HEK293 (cell line): ENCODE results near the gene GMDS.

Source experiments
- CTCF ChIA-PET: fragments of 350-600 bp; formaldehyde crosslinking; extraction: SDS; loops from one replicate; lab custom pipeline; 2021; ENCODE audit warnings: antibody characterized with exemption; lab: Yijun Ruan, JAX
- POLR2A ChIA-PET: fragments of 300-600 bp; formaldehyde crosslinking; extraction: SDS; loops from one replicate; lab custom pipeline; 2020; ENCODE audit warnings: antibody characterized with exemption, inconsistent platforms; lab: Yijun Ruan, JAX
- H3K27ac ChIP-seq: fragments of 200-500 bp; sonication (Bioruptor generic); 2 replicates; pipeline ENCODE4 v1.5.1; 2014; ENCODE audit warnings: low read depth, low read length, control low read depth, inconsistent platforms; ENCODE audit errors: extremely low read depth
- H3K36me3 ChIP-seq, 2 experiments: fragments of 200-500 bp in 1 of 2; sonication (Bioruptor generic) in 1 of 2; 1 replicate in 1 of 2; 2 replicates in 1 of 2; pipeline ENCODE4 v1.5.1; 2014 to 2017; ENCODE audit warnings: inconsistent platforms in 2 of 2, low read length in 2 of 2; ENCODE audit not compliant: control insufficient read depth in 2 of 2, insufficient read depth in 1 of 2
- H3K4me1 ChIP-seq: fragments of 200-500 bp; sonication (Bioruptor generic); 2 replicates; pipeline ENCODE4 v1.5.1; 2014; ENCODE audit warnings: mild to moderate bottlenecking, low read length, inconsistent platforms; ENCODE audit not compliant: control insufficient read depth, insufficient read depth
- H3K4me3 ChIP-seq: 2 replicates; pipeline ENCODE4 v1.5.1; 2011; ENCODE audit warnings: low read depth, mild to moderate bottlenecking, control low read depth, low read length, moderate library complexity
- H3K9me3 ChIP-seq: fragments of 200-500 bp; sonication (Bioruptor generic); 2 replicates; pipeline ENCODE4 v1.5.1; 2014; ENCODE audit warnings: low read depth, low read length, inconsistent platforms; ENCODE audit not compliant: control insufficient read depth, insufficient read depth
- BCL11A ChIP-seq: fragments of 450-650 bp; formaldehyde crosslinking; IDR thresholded peaks from 2 replicates; pipeline ENCODE4 v1.5.1; 2016; ENCODE audit warnings: low read depth, missing biosample characterization, missing genetic modification characterization
- IKZF3 ChIP-seq: fragments of 450-650 bp; IDR thresholded peaks from 2 replicates; pipeline ENCODE4 v1.5.0; 2018; ENCODE audit warnings: missing biosample characterization, mild to moderate bottlenecking, missing genetic modification characterization, moderate library complexity
- KLF8 ChIP-seq: fragments of 450-650 bp; formaldehyde crosslinking; IDR thresholded peaks from 2 replicates; pipeline ENCODE4 v1.5.1; 2016; ENCODE audit warnings: missing biosample characterization, missing genetic modification characterization
- MYNN ChIP-seq: fragments of 450-650 bp; formaldehyde crosslinking; IDR thresholded peaks from 2 replicates; pipeline ENCODE4 v1.5.1; 2016; ENCODE audit warnings: missing biosample characterization, missing genetic modification characterization, borderline replicate concordance
- REPIN1 ChIP-seq: fragments of 450-650 bp; formaldehyde crosslinking; IDR thresholded peaks from 2 replicates; pipeline ENCODE4 v1.5.1; 2017; ENCODE audit warnings: missing biosample characterization, missing genetic modification characterization, low read depth
- SCRT2 ChIP-seq: fragments of 450-650 bp; formaldehyde crosslinking; IDR thresholded peaks from 2 replicates; pipeline ENCODE4 v1.5.1; 2016; ENCODE audit warnings: missing biosample characterization, missing genetic modification characterization
- WT1 ChIP-seq: fragments of 450-650 bp; formaldehyde crosslinking; IDR thresholded peaks from 2 replicates; pipeline ENCODE4 v1.5.1; 2016; ENCODE audit warnings: missing biosample characterization, missing genetic modification characterization
- ZBTB11 ChIP-seq: fragments of 450-650 bp; formaldehyde crosslinking; conservative IDR thresholded peaks from 2 replicates; pipeline ENCODE4 v1.5.1; 2016; ENCODE audit warnings: low read depth, missing biosample characterization, missing genetic modification characterization
- ZFP69B ChIP-seq: fragments of 450-650 bp; formaldehyde crosslinking; IDR thresholded peaks from 2 replicates; pipeline ENCODE4 v1.5.1; 2016; ENCODE audit warnings: missing biosample characterization, missing genetic modification characterization
- ZNF146 ChIP-seq: fragments of 450-650 bp; formaldehyde crosslinking; IDR thresholded peaks from 2 replicates; pipeline ENCODE4 v1.5.1; 2016; ENCODE audit warnings: missing biosample characterization, missing genetic modification characterization
- ZNF184 ChIP-seq: fragments of 450-650 bp; IDR thresholded peaks from 2 replicates; pipeline ENCODE4 v1.5.1; 2018; ENCODE audit warnings: missing biosample characterization, mild to moderate bottlenecking, missing genetic modification characterization
- ZNF214 ChIP-seq: fragments of 450-650 bp; formaldehyde crosslinking; IDR thresholded peaks from 2 replicates; pipeline ENCODE4 v1.5.1; 2017; ENCODE audit warnings: missing biosample characterization, mild to moderate bottlenecking, missing genetic modification characterization, borderline replicate concordance
- ZNF266 ChIP-seq: fragments of 450-650 bp; formaldehyde crosslinking; IDR thresholded peaks from 2 replicates; pipeline ENCODE4 v1.5.1; 2016; ENCODE audit warnings: missing biosample characterization, missing genetic modification characterization, low read depth
- ZNF514 ChIP-seq: fragments of 450-650 bp; formaldehyde crosslinking; IDR thresholded peaks from 2 replicates; pipeline ENCODE4 v1.5.1; 2016; ENCODE audit warnings: missing biosample characterization, missing genetic modification characterization
- ZNF549 ChIP-seq: fragments of 450-650 bp; IDR thresholded peaks from 2 replicates; pipeline ENCODE4 v1.5.1; 2018; ENCODE audit warnings: missing biosample characterization, missing genetic modification characterization, mild to moderate bottlenecking, inconsistent platforms, moderate library complexity
- ZNF555 ChIP-seq: fragments of 450-650 bp; formaldehyde crosslinking; conservative IDR thresholded peaks from 2 replicates; pipeline ENCODE4 v1.5.1; 2017; ENCODE audit warnings: missing biosample characterization, mild to moderate bottlenecking, missing genetic modification characterization, inconsistent platforms
- ZNF621 ChIP-seq: fragments of 450-650 bp; formaldehyde crosslinking; IDR thresholded peaks from 2 replicates; pipeline ENCODE4 v1.5.1; 2017; ENCODE audit warnings: missing biosample characterization, missing genetic modification characterization
- ZNF623 ChIP-seq: fragments of 450-650 bp; formaldehyde crosslinking; IDR thresholded peaks from 2 replicates; pipeline ENCODE4 v1.5.1; 2016; ENCODE audit warnings: missing biosample characterization, missing genetic modification characterization
- ZNF701 ChIP-seq: fragments of 450-650 bp; formaldehyde crosslinking; IDR thresholded peaks from 2 replicates; pipeline ENCODE4 v1.5.1; 2016; ENCODE audit warnings: missing biosample characterization, missing genetic modification characterization
- ZSCAN16 ChIP-seq: fragments of 450-650 bp; formaldehyde crosslinking; IDR thresholded peaks from 2 replicates; pipeline ENCODE4 v1.5.1; 2016; ENCODE audit warnings: missing biosample characterization, missing genetic modification characterization
- ZSCAN30 ChIP-seq: fragments of 450-650 bp; IDR thresholded peaks from 2 replicates; pipeline ENCODE4 v1.5.1; 2018; ENCODE audit warnings: missing biosample characterization, mild to moderate bottlenecking, missing genetic modification characterization, moderate library complexity
- TF ChIP-seq, protein P1 (sequence below): fragments of 450-650 bp; formaldehyde crosslinking; IDR thresholded peaks from 2 replicates; pipeline ENCODE4 v1.5.1; 2016; ENCODE audit warnings: missing biosample characterization, missing genetic modification characterization
- TF ChIP-seq, protein P2 (sequence below): fragments of 450-650 bp; formaldehyde crosslinking; IDR thresholded peaks from 2 replicates; pipeline ENCODE4; 2016; ENCODE audit warnings: missing biosample characterization, missing genetic modification characterization
- TF ChIP-seq, protein P3 (sequence below): fragments of 450-650 bp; formaldehyde crosslinking; IDR thresholded peaks from 2 replicates; pipeline ENCODE4 v1.5.1; 2016; ENCODE audit warnings: missing biosample characterization, missing genetic modification characterization

The GMDS gene

GRCh38 chr6:1623769-1624057, 621.7 kb downstream of the GMDS start:
- H3K36me3 ChIP-seq = peaks cover 0 to 9% of the 10 kb centered on the region in 2 experiments; a peak in 1 of 3 replicates
- ChIA-PET CTCF (interaction anchor here (0.5 kb wide), 1 partner anchor 102 kb away, joined by 5 read pairs; no protein-coding TSS in a partner anchor), POLR2A (interaction anchor here (4.9 kb wide), 1 partner anchor 13 kb away, joined by 32 read pairs; the partner anchor contains the start of gene FOXC1)
- H3K4me1 ChIP-seq = peaks cover 38% of the 10 kb centered on the region
- no peak overlapping the region for H3K4me3 ChIP-seq
- H3K27ac ChIP-seq = peak overlapping the region; percentile 85; the same call in 1 of the 2 replicates
- no peaks in the 10 kb centered on the region for H3K9me3 ChIP-seq
- TF ChIP-seq BCL11A (tag by site-specific recombination) = no peak
- TF ChIP-seq ZNF549 (tag by site-specific recombination) = no peak
- no peak for TF ChIP-seq ZSCAN16
- TF ChIP-seq, protein P1, sequence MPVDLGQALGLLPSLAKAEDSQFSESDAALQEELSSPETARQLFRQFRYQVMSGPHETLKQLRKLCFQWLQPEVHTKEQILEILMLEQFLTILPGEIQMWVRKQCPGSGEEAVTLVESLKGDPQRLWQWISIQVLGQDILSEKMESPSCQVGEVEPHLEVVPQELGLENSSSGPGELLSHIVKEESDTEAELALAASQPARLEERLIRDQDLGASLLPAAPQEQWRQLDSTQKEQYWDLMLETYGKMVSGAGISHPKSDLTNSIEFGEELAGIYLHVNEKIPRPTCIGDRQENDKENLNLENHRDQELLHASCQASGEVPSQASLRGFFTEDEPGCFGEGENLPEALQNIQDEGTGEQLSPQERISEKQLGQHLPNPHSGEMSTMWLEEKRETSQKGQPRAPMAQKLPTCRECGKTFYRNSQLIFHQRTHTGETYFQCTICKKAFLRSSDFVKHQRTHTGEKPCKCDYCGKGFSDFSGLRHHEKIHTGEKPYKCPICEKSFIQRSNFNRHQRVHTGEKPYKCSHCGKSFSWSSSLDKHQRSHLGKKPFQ (tag by site-specific recombination) = no peak
- TF ChIP-seq ZSCAN30 (tag by site-specific recombination) = 0 out of 2 replicates have a peak, but pooled peaks have one; percentile 4
- 0 out of 2 replicates have a peak, but pooled peaks have one; percentile 13 for TF ChIP-seq ZFP69B (tag by site-specific recombination)

DNA sequence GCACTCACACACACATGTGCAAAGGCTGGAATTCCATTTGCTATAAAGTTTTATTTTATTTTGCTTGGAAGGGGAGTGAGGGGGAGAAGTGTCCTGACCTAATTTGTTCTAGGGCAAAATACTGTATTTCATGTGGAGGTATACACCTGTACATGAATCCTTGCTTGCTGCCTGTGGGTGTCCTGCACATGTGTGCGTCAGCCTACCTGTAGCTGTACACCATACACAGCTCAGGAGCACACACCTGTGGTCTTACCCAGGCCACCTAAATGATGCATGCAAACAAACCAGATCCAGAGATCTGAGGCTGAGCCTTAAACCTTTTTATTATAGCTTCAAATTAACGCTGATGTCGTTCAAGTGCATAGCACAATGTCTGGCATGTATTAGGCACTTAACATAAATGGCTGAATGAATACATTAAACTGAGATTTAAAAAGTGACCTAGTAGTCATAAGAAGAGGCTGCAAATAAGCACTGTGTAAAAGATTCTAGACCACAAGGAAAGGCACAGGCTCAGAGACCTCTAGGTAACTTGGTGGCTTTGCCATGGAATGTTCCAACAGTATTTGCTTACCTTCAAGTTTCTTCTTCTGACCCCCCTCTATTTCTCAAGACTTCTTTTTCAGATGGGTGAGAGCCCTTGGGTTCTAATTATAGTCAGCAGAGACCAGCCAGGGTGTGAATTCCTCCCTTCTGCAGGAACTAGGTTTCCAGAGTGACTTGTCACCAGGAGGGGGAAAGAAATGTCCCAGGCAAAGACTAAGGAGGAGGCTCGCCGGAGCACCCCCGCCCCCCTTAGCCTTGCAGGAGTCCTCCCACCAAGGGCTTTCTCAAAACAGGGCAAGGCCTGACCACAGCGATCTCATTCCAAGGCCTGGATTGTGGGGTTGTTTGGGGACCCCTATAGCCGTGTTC, 622.3 kb downstream of the GMDS start:
- H3K9me3 ChIP-seq = no peaks in the 10 kb centered on the region
- H3K4me1 ChIP-seq = peaks cover 38% of the 10 kb centered on the region
- H3K36me3 ChIP-seq = peaks cover 0 to 15% of the 10 kb centered on the region in 2 experiments; a peak in 1 of 3 replicates
- POLR2A ChIA-PET = interaction anchor here (4.9 kb wide), 1 partner anchor 12 kb away, joined by 32 read pairs; the partner anchor contains the start of gene FOXC1
- no peak overlapping the region for H3K4me3 ChIP-seq
- peak overlapping the region; percentile 13; the same call in 1 of the 2 replicates for H3K27ac ChIP-seq
- CTCF ChIA-PET = no interaction called here
- TF ChIP-seq ZNF214 (tag by site-specific recombination) = no peak
- TF ChIP-seq, protein P2, sequence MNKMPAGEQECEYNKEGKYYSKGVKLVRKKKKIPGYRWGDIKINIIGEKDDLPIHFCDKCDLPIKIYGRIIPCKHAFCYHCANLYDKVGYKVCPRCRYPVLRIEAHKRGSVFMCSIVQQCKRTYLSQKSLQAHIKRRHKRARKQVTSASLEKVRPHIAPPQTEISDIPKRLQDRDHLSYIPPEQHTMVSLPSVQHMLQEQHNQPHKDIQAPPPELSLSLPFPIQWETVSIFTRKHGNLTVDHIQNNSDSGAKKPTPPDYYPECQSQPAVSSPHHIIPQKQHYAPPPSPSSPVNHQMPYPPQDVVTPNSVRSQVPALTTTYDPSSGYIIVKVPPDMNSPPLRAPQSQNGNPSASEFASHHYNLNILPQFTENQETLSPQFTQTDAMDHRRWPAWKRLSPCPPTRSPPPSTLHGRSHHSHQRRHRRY (tag by site-specific recombination) = no peak
- TF ChIP-seq ZNF514 (tag by site-specific recombination) = no peak
- TF ChIP-seq IKZF3 = peak; percentile 75; the same call in 1 of the 2 replicates
- TF ChIP-seq ZNF146 (tag by site-specific recombination) = no peak
- no peak for TF ChIP-seq ZNF266 (tag by site-specific recombination)
- TF ChIP-seq ZNF621 = no peak
- no peak for TF ChIP-seq ZNF623 (tag by site-specific recombination)
- TF ChIP-seq MYNN (tag by site-specific recombination) = no peak
- no peak for TF ChIP-seq ZNF701 (tag by site-specific recombination)
- no peak for TF ChIP-seq ZNF555 (tag by site-specific recombination)
- TF ChIP-seq, protein P3, sequence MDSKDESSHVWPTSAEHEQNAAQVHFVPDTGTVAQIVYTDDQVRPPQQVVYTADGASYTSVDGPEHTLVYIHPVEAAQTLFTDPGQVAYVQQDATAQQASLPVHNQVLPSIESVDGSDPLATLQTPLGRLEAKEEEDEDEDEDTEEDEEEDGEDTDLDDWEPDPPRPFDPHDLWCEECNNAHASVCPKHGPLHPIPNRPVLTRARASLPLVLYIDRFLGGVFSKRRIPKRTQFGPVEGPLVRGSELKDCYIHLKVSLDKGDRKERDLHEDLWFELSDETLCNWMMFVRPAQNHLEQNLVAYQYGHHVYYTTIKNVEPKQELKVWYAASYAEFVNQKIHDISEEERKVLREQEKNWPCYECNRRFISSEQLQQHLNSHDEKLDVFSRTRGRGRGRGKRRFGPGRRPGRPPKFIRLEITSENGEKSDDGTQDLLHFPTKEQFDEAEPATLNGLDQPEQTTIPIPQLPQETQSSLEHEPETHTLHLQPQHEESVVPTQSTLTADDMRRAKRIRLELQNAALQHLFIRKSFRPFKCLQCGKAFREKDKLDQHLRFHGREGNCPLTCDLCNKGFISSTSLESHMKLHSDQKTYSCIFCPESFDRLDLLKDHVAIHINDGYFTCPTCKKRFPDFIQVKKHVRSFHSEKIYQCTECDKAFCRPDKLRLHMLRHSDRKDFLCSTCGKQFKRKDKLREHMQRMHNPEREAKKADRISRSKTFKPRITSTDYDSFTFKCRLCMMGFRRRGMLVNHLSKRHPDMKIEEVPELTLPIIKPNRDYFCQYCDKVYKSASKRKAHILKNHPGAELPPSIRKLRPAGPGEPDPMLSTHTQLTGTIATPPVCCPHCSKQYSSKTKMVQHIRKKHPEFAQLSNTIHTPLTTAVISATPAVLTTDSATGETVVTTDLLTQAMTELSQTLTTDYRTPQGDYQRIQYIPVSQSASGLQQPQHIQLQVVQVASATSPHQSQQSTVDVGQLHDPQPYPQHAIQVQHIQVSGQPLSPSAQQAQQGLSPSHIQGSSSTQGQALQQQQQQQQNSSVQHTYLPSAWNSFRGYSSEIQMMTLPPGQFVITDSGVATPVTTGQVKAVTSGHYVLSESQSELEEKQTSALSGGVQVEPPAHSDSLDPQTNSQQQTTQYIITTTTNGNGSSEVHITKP (tag by site-specific recombination) = peak; percentile 95
- no peak for TF ChIP-seq KLF8 (tag by site-specific recombination)
- peak; percentile 69 for TF ChIP-seq WT1
- no peak for TF ChIP-seq ZBTB11 (tag by site-specific recombination)
- peak; percentile 96 for TF ChIP-seq SCRT2 (tag by site-specific recombination)
- no peak for TF ChIP-seq ZNF184 (tag by site-specific recombination)
- TF ChIP-seq REPIN1 (tag by site-specific recombination) = no peak
